HT1080 (cell line): ENCODE results near the gene EXOC4. TPM values are rescaled to one million over a fixed set of nuclear protein-coding genes. Genes with fewer than 3 reads are reported as not detected.
A peak's percentile ranks its signal among the peaks of the same experiment; 100 is the strongest.

Source experiments
- DNase-seq: peaks from one replicate; pipeline ENCODE4 v3.0.0-alpha.2; 2015; ENCODE audit warnings: low read depth
- total RNA-seq: library from RNA; depleted of rRNA; stranded (reverse); fragments of >200 nt; shearing (Covaris generic); gene quantifications from 2 replicates; pipeline ENCODE4 v1.2.3, GENCODE V29; 2014

Gene EXOC4
- total RNA-seq, 1 experiment from 2014 or later, result 39.3 TPM

DNA sequence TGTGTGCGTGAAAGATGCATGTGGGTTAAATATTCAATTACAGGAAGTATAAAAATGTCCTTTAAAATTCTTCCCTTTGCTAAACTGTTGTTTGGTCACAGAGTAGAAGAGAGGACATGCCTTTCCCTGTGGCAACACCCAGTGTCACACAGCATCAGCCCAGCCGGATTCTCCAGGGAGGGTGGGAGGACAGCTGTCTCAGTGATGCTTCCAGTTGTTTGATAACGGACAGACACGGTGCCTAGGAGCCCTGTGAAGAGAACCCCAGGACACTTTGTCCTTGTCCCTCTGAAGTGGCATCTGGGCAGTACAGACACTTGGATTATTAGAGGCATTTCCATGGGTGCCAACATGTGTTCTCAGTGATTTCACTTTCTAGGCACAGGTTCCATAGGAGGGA, 567.7 kb downstream of the EXOC4 start:
- DNase-seq, result no peak

DNA sequence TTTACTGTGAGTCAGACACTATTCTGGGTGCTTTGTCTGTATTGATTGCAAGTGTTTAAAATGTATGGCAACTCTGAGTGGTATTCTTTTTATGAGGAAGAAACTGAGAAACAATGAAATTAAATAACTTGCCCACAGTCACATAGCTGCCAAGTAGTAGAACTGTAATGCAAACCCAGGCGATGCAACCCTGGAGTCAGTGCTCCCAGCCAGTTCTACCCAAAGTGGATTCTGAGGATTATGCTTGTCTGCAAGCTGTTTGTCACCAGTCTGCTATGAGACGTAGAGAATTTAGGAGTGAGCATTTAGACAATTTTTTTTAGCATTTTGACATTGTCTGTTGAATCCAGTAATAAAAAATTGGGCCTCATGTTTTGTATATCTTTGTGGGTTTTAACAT, 568.3 kb downstream of the EXOC4 start:
- DNase-seq, result no peak

DNA sequence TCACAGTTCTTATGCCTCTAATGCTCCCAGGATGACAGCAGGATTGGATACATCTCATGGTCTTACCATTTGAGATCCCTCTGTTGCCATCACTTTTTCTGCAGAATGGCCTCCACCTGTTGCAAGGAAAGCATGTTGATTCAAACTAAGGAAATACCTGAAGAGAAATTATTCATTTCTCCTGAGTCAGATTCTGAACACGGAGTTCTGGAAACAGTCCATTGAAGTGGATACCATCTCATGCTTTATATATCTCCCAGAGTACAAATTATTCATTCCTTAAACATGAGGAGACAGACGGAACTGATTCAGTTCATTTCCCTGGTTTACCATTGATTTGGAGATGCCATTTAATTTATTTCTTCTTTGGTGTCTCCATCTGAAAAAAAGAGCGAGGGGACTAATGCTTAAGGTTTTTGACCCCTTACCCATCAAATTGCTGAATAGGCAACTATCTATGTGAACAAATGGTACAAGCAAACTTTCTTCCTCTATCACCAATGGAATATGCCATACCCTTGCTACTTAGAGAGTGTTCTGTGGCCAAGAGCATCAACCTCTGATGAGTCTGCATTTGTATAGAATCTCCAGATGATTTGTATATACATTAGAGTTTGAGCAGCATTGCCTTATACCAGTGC, 569.2 kb downstream of the EXOC4 start:
- no peak for DNase-seq

DNA sequence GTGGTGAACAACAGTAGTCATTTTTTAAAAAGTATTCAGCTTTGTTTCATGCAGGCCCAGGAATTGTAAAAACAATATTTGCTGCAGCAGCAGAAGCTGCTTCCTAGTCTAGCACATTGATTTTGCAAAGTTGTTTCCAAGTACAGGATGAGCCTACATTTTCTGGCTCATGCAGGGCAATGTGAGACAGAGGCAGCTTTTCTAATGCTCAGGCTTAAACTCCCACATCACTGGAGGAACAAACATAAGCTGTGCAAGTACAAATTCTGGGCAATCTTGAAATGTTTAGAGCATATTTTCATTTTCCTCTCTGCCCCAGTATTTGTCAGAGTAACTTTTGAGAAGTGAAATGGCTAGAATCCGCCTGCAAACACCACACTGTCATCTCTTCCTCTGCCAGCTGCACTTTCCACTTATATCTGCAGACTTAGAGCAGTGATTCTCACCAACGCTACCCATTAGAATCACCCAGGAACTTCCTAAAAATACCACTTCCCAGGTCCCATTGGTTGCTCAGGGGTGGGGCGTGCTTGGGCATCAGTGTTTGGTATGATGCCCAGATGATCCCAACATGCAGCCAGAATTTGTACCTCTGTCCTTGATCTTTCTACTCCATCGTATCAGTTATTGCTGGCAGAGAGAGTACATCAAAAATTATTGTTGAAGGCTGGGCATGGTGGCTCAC, 570.1 kb downstream of the EXOC4 start:
- DNase-seq, result no peak

DNA sequence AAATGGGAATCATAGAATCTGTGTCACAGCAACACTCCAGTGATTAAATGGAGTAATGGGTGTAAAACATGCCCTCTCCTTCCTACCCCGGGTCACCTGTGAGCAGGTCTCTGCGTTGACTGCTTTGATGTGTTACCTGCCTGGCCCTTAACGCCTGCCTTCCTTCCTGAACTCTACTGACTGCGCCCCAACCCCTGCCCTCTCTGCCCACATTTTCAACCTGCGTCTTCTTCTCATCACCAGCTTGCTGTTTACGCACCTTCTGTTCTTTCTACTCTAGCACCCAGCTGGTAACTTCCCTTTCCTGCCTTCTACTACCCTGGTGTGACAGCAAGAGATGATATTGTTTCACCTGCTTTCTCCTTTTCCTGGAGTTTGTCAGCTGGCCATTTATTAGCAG, 571.3 kb downstream of the EXOC4 start:
- DNase-seq, result no peak

DNA sequence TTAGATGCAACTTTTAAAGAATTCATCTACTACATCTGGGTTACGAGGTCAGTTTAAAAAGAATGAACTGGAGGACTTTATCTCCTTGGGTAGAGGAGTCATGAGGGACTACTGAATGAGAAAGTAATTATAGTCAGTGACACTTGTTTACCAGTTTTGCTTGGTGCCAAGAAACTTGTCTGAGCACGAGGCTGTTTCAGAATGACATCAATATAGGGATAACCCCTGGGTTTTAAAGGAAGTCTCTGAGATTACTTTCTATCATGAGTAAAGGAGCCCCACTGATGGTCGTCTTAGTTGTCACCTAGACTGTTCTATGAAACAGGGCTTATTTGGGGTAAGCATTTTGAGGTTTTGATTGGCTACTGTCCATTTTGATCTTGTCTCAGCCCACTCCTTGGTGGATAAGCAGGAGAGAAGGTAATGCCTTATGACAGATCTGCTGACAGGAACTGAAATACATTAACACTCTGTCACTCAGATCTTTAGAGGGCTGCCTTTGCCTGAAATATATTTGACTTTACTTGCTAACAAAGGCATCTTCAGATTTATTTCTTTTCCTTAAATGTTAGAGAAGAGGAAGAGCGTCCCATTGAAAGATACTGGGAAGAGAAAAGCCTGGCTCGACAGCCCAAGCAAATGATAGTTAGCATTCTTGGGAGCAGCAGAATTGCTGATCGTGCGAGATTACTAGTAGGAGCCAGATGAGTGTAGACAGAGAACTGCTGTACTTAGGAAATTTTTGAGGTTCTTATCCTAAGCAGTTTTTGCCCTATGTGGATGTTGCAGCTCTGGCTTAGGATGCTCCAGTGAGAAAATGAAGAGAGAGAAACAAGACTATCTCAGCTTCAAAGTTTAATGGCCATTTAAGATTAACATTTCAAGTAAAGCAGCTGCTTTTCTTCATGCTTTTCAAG, 575.1 kb downstream of the EXOC4 start:
- no peak for DNase-seq

DNA sequence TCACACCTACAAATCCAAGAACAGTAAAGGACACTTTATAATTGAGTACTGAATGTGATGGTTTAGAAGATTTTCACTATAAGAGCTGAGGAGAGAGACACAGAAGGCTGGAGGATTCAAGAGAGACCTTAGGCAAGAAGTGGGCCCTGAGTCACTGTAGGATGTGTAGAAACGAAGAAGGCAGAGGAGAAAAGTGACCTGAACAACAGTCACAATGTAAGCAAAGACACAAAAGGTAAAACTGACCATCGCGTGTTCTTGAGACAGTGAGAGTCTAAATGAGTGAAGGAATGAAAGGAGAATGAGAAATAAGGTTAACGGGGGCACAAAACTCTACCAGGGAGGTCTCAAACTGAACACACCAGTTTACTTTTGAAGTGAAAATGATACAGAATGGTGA, 576.0 kb downstream of the EXOC4 start:
- DNase-seq, result no peak

DNA sequence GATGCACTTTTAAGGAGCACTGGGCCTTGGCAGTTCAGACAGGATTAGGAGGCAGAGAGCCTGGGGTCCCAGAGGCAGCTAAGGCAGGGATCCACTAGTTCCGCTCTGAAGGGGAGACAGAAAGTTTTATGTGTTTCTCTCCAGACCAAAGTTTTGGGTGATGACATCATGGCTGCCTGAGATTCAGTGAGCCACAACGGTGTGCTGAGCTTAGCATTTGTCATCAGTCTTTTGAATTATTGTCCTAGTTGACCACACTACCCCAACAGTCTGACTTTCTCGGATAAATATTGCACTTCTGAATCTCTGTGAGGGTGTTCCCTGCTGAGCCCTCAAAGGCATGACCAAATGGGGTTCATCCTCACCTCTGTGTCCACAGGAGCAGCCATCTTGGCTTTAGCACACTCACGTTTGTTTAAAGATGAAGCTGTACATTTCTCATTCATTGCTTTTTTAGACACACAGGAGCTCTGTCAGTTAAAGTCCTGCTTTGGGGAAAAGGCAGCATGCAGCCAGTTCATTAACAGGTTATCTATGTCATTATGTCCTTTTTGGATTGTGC, 576.5 kb downstream of the EXOC4 start:
- DNase-seq, result peak; percentile 50

DNA sequence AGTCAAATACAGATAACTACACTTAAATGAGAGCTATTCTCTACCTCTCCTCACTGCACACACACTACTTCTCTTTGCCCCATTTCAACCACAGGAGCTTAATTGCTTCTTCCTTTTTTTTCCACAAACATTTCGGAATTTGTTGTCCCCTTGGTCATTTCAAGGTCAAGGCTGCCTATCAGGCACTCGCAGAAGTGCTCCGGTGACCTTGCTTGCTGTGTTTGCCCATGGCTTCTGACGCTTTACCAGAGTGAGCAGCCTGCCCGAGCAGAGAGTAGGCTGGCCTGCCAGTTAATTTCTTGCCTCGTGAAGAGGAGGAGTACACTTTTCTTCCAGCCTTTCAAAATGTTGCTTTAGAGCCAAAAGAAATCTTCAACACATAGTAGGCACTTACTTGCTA, 577.2 kb downstream of the EXOC4 start:
- DNase-seq, result no peak

DNA sequence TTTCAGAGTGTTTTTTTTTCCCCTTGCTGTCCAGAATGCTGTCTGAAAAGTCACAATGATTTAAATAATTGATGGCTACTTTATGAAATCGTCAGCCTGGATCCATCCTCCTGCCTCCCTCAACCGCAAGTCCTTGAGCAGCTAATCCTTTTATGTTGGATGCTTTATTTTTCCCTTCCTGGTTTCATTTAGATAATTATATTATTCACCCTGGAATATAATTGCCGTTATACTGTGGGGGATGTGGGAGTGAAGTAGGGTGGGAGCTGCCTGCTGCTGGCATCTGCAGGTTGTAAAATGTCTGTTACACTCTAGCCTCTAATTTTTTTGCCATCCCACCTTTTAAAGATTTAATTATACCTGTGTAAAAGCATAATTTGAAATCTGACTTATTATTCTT, 583.8 kb downstream of the EXOC4 start:
- no peak for DNase-seq

DNA sequence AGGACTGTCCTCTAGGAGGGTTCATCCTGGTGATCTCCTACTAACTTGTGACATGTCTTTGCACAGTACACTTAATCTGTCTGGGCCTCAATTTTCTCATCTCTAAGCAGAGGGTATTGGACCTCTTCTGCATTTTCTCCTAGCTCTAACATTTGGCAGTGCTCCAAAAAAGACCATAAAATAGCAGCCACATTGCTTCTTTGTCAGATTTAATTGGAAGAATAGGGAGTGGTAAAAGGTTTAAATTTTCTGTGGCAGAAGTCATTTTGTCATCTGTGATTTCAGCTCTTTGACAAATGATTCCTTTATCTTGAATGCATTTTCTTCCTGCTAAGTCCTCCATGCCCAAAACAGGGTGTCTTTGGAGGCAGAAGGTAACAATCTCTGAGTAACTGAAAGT, 584.3 kb downstream of the EXOC4 start:
- DNase-seq, result no peak

DNA sequence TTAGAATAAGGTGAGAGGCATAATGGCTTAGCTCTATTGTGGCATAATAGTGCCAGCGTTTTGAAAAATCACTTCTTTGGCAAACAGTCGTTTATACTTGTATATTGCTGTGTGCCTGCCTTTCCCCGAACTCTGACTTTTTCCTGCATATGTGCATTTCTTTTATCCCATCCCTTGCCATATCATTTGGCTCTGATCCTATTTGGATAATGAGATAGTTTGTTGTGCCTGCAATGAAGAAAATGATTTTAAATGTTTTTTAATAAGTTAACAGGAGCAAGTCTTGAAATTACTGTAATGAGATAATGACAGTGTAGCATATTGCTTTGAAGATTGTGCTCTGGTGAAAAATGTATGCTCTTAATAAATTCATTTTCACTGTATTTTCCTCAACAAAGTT, 586.2 kb downstream of the EXOC4 start:
- no peak for DNase-seq

DNA sequence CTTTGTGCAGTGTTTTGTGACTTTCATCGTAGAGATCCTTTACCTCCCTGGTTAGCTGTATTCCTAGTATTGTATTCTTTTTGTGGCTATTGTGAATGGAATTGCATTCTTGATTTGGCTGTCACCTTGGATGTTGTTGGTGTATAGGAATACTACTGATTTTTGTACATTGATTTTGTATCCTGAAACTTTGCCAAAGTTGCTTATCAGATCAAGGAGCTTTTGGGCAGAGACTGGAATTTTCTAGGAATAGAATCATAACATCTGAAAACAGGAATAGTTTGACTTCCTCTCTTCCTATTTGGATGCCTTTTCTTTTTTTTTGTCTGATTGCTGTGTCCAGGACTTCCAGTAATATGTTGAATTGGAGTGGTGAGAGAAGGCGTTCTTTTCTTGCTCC, 590.5 kb downstream of the EXOC4 start:
- no peak for DNase-seq

DNA sequence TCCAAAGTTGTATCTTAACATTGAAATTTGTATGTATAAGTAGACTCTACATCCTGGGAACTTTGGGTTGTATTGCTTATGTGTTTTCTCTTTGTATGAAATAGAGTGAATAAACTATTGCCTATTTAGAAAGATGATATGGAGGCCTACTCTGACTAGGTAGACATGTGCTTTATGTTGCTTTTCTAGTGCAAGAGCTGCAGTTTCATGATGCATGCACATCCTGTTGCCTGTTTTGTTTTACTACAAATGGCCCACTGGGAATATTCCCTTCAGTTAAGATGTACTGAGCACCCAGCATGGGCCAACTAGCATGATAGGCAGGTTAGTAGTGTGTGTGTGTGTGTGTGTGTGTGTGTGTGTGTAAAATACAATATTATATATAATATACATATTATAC, 592.1 kb downstream of the EXOC4 start:
- DNase-seq, result no peak

DNA sequence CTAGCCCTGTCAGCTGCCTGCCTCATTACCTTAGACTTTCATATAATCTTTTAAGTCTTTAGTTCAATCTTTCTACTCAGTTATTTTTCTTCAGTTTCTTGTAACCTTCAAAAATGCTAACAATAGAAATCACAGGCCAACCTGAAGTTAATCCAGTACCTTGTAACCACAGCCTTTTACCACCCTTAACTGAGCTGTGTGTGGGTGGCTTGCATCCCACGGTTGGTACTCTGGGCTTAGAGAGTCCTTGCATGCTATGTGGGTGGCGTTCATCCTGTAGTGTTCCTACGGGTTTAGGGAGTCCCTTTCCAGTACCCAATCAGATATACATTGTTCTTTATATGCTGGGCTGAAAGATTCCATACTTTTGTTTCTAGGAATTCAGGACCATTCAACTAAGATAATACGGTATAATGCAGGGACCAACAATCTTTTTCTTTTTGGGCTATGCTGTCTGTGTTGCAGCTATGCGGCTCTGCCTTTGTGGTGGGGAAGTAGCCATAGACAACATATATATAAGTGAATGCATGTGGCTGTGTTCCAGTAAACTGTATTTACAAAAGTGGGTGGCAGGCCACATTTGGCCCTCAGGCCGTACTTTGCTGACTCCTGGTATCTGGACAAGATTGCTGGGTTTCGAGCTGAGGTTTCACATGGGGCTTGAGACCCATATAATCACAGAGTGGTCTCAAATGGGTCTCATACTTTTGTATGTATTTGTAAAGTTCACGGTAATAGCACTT, 593.5 kb downstream of the EXOC4 start:
- no peak for DNase-seq

DNA sequence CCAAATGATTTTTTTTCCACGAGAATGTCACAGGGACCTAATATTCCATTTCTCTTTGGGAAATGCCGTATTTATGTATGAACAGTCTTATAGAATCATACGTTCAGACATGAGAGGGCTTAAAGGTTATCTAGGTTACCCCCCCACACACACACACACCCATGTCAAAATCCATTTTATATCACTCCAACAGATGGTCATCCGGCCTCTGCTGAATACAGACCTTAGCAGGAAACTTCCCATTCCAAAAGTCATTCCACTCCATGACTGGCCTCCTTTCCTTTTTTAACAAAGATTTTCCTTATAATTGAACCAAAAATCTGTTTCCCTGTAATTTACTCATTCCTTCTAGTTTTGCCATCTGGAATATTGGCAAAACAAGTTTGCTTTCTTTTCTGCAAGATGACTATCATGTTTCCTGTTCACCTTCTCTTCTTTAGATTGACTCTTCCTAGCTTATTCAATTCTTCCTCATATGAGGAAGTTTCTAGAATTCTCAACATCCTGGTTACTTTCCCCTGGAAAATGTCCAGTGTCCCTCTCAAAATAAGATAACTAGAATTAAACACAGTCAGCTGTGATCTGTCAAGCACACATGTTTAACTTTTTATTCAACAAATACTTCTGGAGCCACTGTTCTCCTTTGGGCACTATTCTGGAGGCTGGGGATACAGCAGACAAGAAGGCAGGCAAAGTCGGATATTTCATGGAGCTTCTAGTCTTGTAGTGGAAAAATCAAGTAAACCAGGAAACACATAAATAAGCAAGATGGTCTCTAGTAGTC, 597.8 kb downstream of the EXOC4 start:
- DNase-seq, result no peak

DNA sequence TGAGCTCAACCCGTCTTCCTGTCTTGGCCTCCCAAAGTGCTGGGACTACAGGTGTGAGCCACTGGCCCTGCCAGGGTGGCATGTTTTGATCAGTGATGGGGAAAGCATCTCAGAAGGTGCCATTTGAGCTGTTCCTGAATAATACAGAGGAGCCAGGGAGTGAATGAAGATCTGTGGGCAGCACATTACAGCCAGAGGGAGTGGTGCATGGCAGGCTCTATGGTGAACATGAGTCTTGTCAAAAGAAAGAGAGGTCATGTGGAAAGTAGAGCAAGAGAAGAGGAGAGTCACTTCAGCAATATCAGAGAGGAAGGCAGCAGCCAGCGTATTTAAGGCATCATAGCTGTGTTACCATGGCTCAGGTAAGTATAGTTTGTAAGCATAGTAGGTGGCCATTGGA, 598.5 kb downstream of the EXOC4 start:
- no peak for DNase-seq

DNA sequence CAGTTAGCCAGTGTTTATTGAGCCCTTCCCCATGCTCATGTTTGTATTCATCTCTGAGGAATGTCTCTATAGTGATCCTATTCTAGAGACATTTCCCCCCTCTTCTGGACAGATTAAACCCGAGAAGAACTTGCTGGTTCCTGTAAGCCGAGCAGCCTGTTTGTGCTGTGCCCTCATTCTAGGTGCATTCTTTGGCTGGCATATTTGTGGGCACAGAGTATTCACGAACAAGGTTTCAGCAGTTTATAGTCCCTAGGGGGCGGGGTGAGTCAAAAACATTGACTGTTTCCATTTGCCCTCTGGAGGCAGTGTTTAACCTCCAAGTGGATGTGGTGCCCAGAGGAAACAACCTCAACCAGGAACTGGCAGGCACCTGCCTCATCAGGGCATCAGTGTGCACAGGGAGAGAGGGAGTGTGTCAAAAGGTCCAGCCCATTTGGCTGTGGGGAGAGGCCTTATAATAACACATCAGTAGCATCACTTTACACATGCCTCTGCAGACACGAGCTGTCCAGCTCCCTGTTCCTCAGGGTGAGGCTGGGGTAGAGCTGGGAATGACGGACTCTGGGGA, 600.9 kb downstream of the EXOC4 start:
- peak; percentile 92 for DNase-seq

DNA sequence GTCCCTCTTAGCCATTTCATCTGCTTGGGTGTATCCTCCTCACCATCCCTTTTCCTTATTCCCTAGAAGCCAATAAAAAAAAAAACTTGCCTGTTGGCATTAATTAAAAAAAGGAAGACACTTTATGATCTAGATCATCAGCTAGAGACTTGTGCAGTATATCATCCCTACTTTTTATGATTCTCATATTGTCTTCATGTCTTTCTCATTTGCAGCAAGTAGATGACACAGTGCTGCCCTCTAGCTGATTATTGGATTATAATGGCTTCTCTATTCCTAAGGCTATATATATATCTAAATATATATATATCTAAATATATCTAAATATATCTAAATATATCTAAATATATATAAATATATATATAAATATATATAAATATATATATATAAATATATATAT, 601.9 kb downstream of the EXOC4 start:
- DNase-seq, result peak; percentile 20
